K562 (cell line): ENCODE data around the gene CKLF. TPM values are rescaled to one million over a fixed set of nuclear protein-coding genes. Genes with fewer than 3 reads are reported as not detected.

Experiments
- ATF6 ChIP-seq: sonication (generic); formaldehyde crosslinking; IDR thresholded peaks from 2 replicates; pipeline ENCODE4 v1.4.0; 2020; ENCODE audit warnings: mild to moderate bottlenecking, missing genetic modification reagents
- BRF1 ChIP-seq: IDR thresholded peaks from 3 replicates; pipeline ENCODE4 v1.6.1; 2011; ENCODE audit warnings: borderline replicate concordance, mild to moderate bottlenecking; ENCODE audit not compliant: insufficient read length; ENCODE audit errors: extremely low read depth
- ESRRA ChIP-seq: fragments of 450-650 bp; IDR thresholded peaks from 2 replicates; pipeline ENCODE4 v1.6.1; 2014; ENCODE audit warnings: low read depth, mild to moderate bottlenecking, moderate library complexity, borderline replicate concordance
- GABPA ChIP-seq: fragments of 200-800 bp; sonication (Bioruptor generic); conservative IDR thresholded peaks from 2 replicates; pipeline ENCODE4 v1.6.1; 2016; ENCODE audit warnings: low read depth, missing genetic modification characterization, missing compliant biosample characterization
- HDAC2 ChIP-seq: fragments of 450-650 bp; IDR thresholded peaks from 2 replicates; pipeline ENCODE4 v1.6.1; 2016; ENCODE audit warnings: mild to moderate bottlenecking
- KAT2B ChIP-seq: IDR thresholded peaks from one replicate; pipeline ENCODE4 v1.6.1; 2012; ENCODE audit warnings: low read depth, mild to moderate bottlenecking, control low read depth, inconsistent platforms, low read length, moderate library complexity
- MAFG ChIP-seq: fragments of 450-650 bp; conservative IDR thresholded peaks from 2 replicates; pipeline ENCODE4 v1.6.1; 2016; ENCODE audit warnings: missing genetic modification characterization, missing compliant biosample characterization
- NONO ChIP-seq, 2 experiments: fragments of 200-400 bp in 1 of 2; fragments of 450-650 bp in 1 of 2; formaldehyde crosslinking in 1 of 2; IDR thresholded peaks; 2 replicates each; pipeline ENCODE4 v1.6.1; 2017; ENCODE audit warnings: low read depth in 2 of 2, mild to moderate bottlenecking in 2 of 2, moderate library complexity in 2 of 2, low read length in 1 of 2
- PCBP1 ChIP-seq: fragments of 200-400 bp; formaldehyde crosslinking; IDR thresholded peaks from 2 replicates; pipeline ENCODE4 v1.6.1; 2018; ENCODE audit warnings: mild to moderate bottlenecking, low read depth, low read length; ENCODE audit not compliant: poor library complexity, severe bottlenecking
- PHF21A ChIP-seq: fragments of 450-650 bp; IDR thresholded peaks from 2 replicates; pipeline ENCODE4 v1.6.1; 2017; ENCODE audit warnings: low read depth, borderline replicate concordance
- PHF8 ChIP-seq: fragments of 200-600 bp; sonication (generic); IDR thresholded peaks from 2 replicates; pipeline ENCODE4 v1.6.1; 2012; ENCODE audit warnings: mixed run types, mild to moderate bottlenecking, inconsistent platforms, low read length, moderate library complexity, borderline replicate concordance
- POLR2A ChIP-seq: fragments of 450-650 bp; conservative IDR thresholded peaks from 2 replicates; pipeline ENCODE4 v1.6.1; 2016
- RBBP5 ChIP-seq: fragments of 200-600 bp; sonication (generic); IDR thresholded peaks from 2 replicates; pipeline ENCODE4 v1.6.1; 2012; ENCODE audit warnings: borderline replicate concordance, mild to moderate bottlenecking, low read length, control low read depth, inconsistent platforms; ENCODE audit not compliant: insufficient read depth, poor library complexity, severe bottlenecking
- SAFB ChIP-seq: fragments of 200-400 bp; formaldehyde crosslinking; IDR thresholded peaks from 2 replicates; pipeline ENCODE4 v1.6.1; 2017; ENCODE audit warnings: low read depth, low read length, borderline replicate concordance
- SAFB2 ChIP-seq: fragments of 200-400 bp; formaldehyde crosslinking; IDR thresholded peaks from 2 replicates; pipeline ENCODE4 v1.6.1; 2018; ENCODE audit warnings: borderline replicate concordance, low read length, low read depth, moderate library complexity; ENCODE audit not compliant: severe bottlenecking
- SMAD4 ChIP-seq: fragments of 250-450 bp; sonication (Bioruptor Pico); conservative IDR thresholded peaks from 2 replicates; pipeline ENCODE4 v1.8.0; 2021; ENCODE audit warnings: inconsistent platforms, mild to moderate bottlenecking, moderate library complexity
- SRSF3 ChIP-seq: fragments of 200-400 bp; formaldehyde crosslinking; IDR thresholded peaks from 2 replicates; pipeline ENCODE4 v1.6.1; 2016; ENCODE audit warnings: mild to moderate bottlenecking, low read length, moderate library complexity; ENCODE audit not compliant: insufficient read depth
- TAF1 ChIP-seq: IDR thresholded peaks from 2 replicates; pipeline ENCODE4 v1.6.1; 2011; ENCODE audit warnings: mild to moderate bottlenecking, low read length, moderate library complexity; ENCODE audit not compliant: insufficient read depth, control insufficient read depth, severe bottlenecking; ENCODE audit errors: extremely low read depth
- TAF7 ChIP-seq: fragments of 450-650 bp; IDR thresholded peaks from 2 replicates; pipeline ENCODE4 v1.6.1; 2016; ENCODE audit warnings: missing genetic modification characterization, missing compliant biosample characterization
- ZNF592 ChIP-seq: fragments of 450-650 bp; IDR thresholded peaks from 2 replicates; pipeline ENCODE4 v1.6.1; 2017; ENCODE audit warnings: antibody characterized with exemption, mild to moderate bottlenecking
- polyA plus RNA-seq, 8 experiments: library from polyadenylated mRNA; depleted of rRNA in 4 of 8; stranded (reverse) in 5 of 8; unstranded in 3 of 8; fragments of >200 nt; fragmentation: Nextera tagmentation in 2 of 8; fragmentation: Illumina TruSeq in 1 of 8; extraction: Ambion mirVana in 2 of 8; extraction: Trizol in 1 of 8; gene quantifications; 2 replicates each; pipeline versions ENCODE4 v1.2.1 to v1.2.3, GENCODE V29; 2011 to 2014; ENCODE audit warnings: inconsistent platforms in 1 of 8, missing spikeins in 1 of 8
- total RNA-seq, 7 experiments: library from RNA; depleted of rRNA in 6 of 7; stranded (reverse); fragments of >200 nt in 6 of 7; fragmentation: Illumina TruSeq in 2 of 7; extraction: Trizol in 2 of 7; gene quantifications; 2 replicates each; pipeline versions ENCODE4 v1.2.1 to v1.2.3, GENCODE V29; 2011 to 2021; ENCODE audit warnings: low replicate concordance in 1 of 7

CKLF gene
- total and polyA plus RNA-seq, 9 of the 15 experiments (the other 6 are each of a cell fraction or from before 2014, with no cell fraction given): 84.8 to 322 (median 118) TPM

- TF ChIP-seq HDAC2: 0 out of 2 replicates have a peak, but pooled peaks have one; percentile 18
- peak; percentile 50; the same call in 1 of the 2 replicates for TF ChIP-seq SMAD4 (CRISPR knock-in tag)
- TF ChIP-seq PCBP1: peak; percentile 66
- TF ChIP-seq SRSF3: 0 out of 2 replicates have a peak, but pooled peaks have one; percentile 83
- TF ChIP-seq NONO (IDR thresholded peaks at IDR 0.05; ENCODE audit: low read depth in 2 of 2, low read length in 1 of 2): peak; percentile 68 to 86; a peak in 3 of 4 replicates
- no peak for TF ChIP-seq SAFB2
- no peak for TF ChIP-seq KAT2B
- peak; percentile 84 for TF ChIP-seq RBBP5
- no peak for TF ChIP-seq MAFG (tag)
- peak; percentile 54; the same call in 1 of the 2 replicates for TF ChIP-seq PHF21A
- TF ChIP-seq BRF1: no peak
- TF ChIP-seq ZNF592: peak; percentile 78
- TF ChIP-seq ESRRA: peak; percentile 32; the same call in 1 of the 2 replicates
- peak; percentile 90 for TF ChIP-seq PHF8
- TF ChIP-seq ATF6 (CRISPR knock-in tag): 0 out of 2 replicates have a peak, but pooled peaks have one; percentile 42
- TF ChIP-seq POLR2A: peak; percentile 66
- TF ChIP-seq TAF1: peak; percentile 58
- 0 out of 2 replicates have a peak, but pooled peaks have one; percentile 46 for TF ChIP-seq TAF7 (tag)
- TF ChIP-seq GABPA (tag): peak; percentile 84
- TF ChIP-seq SAFB: no peak
Observed at GRCh38 chr16:66549284-66550131, 2.9 kb upstream of the CKLF start, which contains the start of gene TK2 (continued).
